WTC11 (cell line): ENCODE results near the gene MRPL54.

ENCODE experiments used
- ATF3 ChIP-seq: sonication (generic); formaldehyde crosslinking; conservative IDR thresholded peaks from 2 replicates; pipeline ENCODE4 v1.8.1; 2022; ENCODE audit warnings: mild to moderate bottlenecking, missing genetic modification reagents
- CTCF ChIP-seq: fragments of 200-600 bp; IDR thresholded peaks from 2 replicates; pipeline ENCODE4 v1.8.0; 2022; ENCODE audit warnings: antibody characterized with exemption
- E2F1 ChIP-seq: sonication (generic); formaldehyde crosslinking; IDR thresholded peaks from 2 replicates; pipeline ENCODE4 v1.8.0; 2022; ENCODE audit warnings: mild to moderate bottlenecking, missing genetic modification reagents
- E2F5 ChIP-seq: sonication (generic); formaldehyde crosslinking; IDR thresholded peaks from 2 replicates; pipeline ENCODE4 v1.8.1; 2022; ENCODE audit warnings: mild to moderate bottlenecking, moderate library complexity, missing genetic modification reagents
- FOXP1 ChIP-seq: sonication (generic); formaldehyde crosslinking; IDR thresholded peaks from 2 replicates; pipeline ENCODE4 v1.8.0; 2022; ENCODE audit warnings: missing genetic modification reagents, mild to moderate bottlenecking, moderate library complexity, borderline replicate concordance
- JAZF1 ChIP-seq: fragments of 250-450 bp; sonication (Bioruptor Pico); IDR thresholded peaks from 2 replicates; pipeline ENCODE4 v1.9.0; 2021; ENCODE audit warnings: moderate library complexity, mild to moderate bottlenecking, inconsistent platforms
- JUN ChIP-seq: sonication (generic); formaldehyde crosslinking; IDR thresholded peaks from 2 replicates; pipeline ENCODE4 v1.8.0; 2023; ENCODE audit warnings: mild to moderate bottlenecking, missing genetic modification reagents
- NFYB ChIP-seq: sonication (generic); formaldehyde crosslinking; conservative IDR thresholded peaks from 2 replicates; pipeline ENCODE4 v1.8.0; 2022; ENCODE audit warnings: low read depth, missing genetic modification reagents
- NR1H2 ChIP-seq: sonication (generic); formaldehyde crosslinking; IDR thresholded peaks from 2 replicates; pipeline ENCODE4 v1.9.0; 2021; ENCODE audit warnings: mild to moderate bottlenecking, moderate library complexity, missing genetic modification reagents
- USF2 ChIP-seq: sonication (generic); formaldehyde crosslinking; IDR thresholded peaks from 2 replicates; pipeline ENCODE4 v1.8.1; 2023; ENCODE audit warnings: mild to moderate bottlenecking, missing genetic modification reagents, moderate library complexity
- ZNF121 ChIP-seq: sonication (generic); formaldehyde crosslinking; IDR thresholded peaks from 2 replicates; pipeline ENCODE4 v1.8.0; 2023; ENCODE audit warnings: missing genetic modification reagents
- ZNF263 ChIP-seq: sonication (generic); formaldehyde crosslinking; IDR thresholded peaks from 2 replicates; pipeline ENCODE4 v1.8.1; 2022; ENCODE audit warnings: low read depth, mild to moderate bottlenecking, moderate library complexity, missing genetic modification reagents
- ZNF281 ChIP-seq: sonication (generic); formaldehyde crosslinking; IDR thresholded peaks from 2 replicates; pipeline ENCODE4 v1.8.0; 2023; ENCODE audit warnings: mild to moderate bottlenecking, missing genetic modification reagents
- ZNF317 ChIP-seq: sonication (generic); formaldehyde crosslinking; IDR thresholded peaks from 2 replicates; pipeline ENCODE4 v1.8.1; 2023; ENCODE audit warnings: low read depth, mild to moderate bottlenecking, moderate library complexity, missing genetic modification reagents, borderline replicate concordance

- TF ChIP-seq USF2 (CRISPR knock-in tag) (no peak), ZNF317 (CRISPR knock-in tag) (no peak), NFYB (CRISPR knock-in tag) (no peak), ZNF263 (CRISPR knock-in tag) (no peak), CTCF (no peak), JAZF1 (CRISPR knock-in tag) (no peak), ATF3 (CRISPR knock-in tag) (no peak), NR1H2 (CRISPR knock-in tag) (no peak), ZNF281 (CRISPR knock-in tag) (no peak), FOXP1 (no peak), ZNF121 (no peak), E2F1 (CRISPR knock-in tag) (no peak), E2F5 (CRISPR knock-in tag) (no peak), JUN (no peak)
Observed at GRCh38 chr19:3804429-3804828, 41.9 kb downstream of the MRPL54 start.
